CD4-positive, alpha-beta T cell treated with Interleukin-6 at 100 ng/mL for 8 hours (primary cell): ENCODE measurements around the gene SDF2.

Experiments
- DNase-seq: peaks from one replicate; pipeline ENCODE4 v3.0.0-alpha.2; 2020; ENCODE audit warnings: mixed read lengths, low spot score

Gene SDF2, protein sequence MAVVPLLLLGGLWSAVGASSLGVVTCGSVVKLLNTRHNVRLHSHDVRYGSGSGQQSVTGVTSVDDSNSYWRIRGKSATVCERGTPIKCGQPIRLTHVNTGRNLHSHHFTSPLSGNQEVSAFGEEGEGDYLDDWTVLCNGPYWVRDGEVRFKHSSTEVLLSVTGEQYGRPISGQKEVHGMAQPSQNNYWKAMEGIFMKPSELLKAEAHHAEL

DNA sequence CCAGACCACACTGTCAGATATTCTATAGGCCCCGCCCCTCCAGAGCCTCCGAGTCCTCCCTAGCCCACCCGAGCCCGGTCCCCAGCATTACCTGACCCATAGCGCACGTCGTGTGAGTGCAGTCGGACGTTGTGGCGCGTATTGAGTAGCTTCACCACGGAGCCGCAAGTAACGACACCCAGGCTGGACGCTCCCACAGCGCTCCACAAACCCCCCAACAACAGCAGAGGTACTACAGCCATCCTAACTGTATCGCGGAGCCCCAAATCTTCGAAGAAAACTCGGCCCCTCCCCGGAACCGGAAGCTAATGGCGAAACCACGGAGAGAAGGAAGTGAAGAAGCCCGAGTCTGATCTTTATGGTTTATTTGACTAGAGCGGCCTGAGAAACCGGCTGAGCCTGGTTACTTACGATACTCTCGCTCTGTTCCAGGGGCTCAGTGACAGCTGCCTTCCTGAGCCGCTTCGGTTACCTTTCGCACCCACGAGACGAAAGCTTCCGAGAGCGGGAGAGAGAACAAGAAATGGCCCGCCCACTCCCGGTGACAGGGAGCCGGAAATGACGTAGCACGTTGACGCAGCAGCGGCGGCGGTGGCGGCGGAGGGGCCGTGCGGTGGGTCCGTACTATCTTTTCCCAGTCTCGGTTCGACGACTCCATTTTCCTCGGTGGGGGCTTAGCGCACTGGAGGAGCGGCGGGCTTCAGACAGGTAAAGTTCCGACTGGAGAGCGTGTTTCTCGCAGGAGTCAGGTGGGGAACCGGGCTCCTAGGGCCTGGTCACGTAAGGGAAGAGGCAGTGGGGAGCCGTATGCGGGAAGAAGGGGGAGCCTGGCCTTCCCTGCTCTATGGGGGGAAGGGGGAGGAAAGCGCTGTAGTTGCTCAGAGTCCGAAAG lies at the start of gene SDF2, which contains the start of gene SUPT6H:
Gene SDF2, minus strand, starts transcription at position 272 of the 892 bp plus-strand sequence. Its CDS starts 30 bp downstream, at position 242.
Gene SUPT6H, plus strand, starts transcription at position 571 of the 892 bp plus-strand sequence. CDS start 11,197 bp downstream, outside the sequence.
- peak; percentile 87 for DNase-seq

DNA sequence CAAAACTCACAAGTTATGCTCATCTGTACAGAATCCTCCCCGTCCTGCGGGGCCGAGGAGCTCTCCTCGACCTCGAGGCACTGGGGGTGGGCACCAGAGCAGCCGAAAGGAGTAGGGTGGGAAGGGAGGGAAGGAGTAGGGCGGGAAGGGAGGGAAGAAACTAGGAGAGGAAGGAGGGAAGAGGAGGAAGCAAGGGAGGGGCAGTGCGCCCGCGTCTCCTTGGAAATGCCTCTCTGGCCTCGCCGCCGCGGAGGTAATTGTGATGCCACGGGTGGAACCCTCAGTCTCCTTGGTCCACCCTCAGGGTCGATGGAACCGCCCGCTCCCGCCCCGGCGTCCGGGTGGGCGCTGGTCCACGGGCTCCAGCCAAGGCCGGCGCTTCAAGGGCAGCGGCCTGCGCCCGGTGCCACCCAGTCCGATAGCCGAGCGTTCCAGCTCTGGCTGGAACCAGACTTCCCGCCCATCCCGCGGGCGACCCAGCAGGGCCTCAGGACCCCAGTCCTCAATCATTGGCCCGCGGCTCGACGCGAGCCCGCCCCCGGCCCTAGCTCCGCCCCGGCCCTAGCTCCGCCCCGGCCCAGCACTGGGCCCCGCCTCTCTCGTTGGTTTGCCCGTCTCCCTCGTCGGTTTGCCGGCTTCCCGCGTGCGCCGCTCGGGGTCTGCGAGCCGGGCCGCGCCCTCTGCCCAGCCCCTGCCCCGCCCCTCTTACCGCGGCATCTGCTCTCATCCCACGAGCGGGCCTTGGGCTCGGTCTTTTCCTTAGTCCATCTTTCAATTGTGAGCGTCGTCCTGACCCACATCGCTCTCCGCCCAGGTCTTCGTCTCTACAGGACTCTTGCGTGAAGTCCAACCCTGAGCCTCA lies 49.4 kb upstream of the SDF2 start:
- peak; percentile 88 for DNase-seq

DNA sequence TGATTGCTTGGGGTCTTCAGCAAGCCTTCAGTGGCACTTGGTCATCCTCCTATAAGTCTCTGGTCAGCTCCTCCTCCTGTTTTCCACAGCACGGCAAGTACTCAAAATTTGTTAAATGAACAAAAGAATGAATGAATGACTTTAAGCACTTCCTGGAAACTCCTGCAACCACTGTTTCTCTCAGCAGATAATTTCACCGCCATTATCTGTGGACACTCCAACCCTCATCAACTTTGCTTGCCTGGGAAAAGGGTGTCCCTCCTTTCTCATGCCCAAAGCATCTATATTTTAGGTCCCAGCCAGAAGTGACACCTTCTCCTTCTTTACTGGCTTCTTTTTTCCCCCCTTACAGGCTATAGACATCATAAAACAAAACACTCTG lies 45.6 kb upstream of the SDF2 start:
- DNase-seq, result no peak

DNA sequence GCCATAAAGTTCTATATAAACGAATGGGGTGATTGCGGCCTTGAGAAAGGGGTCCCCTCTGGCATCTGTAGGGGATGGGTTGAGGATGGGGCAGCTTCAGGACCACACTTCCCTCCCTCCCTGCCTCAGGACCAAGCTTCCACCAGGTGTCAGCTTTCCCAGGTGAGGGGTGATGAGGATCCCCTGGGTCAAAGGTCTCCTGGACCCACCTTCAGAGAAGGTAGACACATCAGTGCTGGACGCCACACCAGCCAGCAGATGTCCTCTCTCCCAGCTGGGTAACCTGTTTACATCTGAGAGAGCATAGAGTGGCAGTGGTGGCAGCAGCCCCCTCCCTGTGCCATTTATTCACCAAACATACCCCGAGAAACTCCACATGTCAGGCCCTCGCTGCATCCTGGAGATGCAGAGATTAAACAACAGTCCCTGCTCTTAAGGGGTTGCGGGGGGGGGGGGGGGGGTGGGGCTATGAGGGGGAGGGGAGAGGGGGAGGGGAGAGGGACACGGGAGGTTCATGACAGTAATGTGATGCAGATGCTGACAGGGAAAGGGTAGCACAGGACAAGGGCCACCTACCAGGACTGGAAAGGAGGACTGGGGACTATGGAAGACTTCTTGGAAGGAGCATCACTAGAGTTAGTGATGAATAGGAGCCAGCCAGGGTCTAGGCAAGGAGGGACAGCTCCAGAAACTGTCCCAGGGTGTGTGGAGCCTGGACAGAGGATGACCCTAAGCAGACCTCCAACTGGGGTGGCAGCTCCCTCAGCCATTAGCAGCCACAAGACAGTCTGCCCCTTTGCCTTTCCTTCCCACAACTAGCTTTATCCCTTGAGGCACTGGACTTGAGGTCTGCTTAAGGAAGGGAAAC lies 45.0 kb upstream of the SDF2 start:
- no peak for DNase-seq

DNA sequence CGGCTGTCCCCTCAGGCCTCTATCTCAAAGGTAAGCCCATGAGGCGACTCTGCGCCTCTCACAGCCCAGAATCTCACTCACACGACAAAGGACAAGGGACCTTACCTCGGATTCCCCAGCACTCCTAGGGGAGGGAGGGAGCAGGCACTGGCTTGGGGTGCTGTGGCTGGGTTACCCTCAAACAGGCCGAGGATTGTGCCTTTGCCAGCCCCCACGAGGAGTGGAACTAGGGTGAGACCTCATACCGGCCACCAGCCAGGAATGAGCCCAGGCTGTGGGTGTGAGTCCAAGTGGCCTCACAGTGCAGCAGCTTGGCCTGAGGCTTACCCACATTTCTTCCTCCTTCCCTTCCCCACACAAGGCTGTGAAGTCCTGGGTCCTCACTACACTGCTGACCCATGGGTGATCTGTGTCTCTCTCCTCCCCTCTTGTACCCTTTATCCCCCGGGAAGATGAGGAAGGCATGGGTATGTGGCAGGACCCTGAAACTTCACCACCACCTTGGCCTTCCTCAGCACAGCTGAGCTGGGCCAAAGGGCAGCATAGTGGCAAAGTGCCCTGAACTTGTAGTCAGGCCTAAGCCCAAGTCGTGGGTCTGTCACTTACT lies 44.1 kb upstream of the SDF2 start:
- DNase-seq, result no peak

DNA sequence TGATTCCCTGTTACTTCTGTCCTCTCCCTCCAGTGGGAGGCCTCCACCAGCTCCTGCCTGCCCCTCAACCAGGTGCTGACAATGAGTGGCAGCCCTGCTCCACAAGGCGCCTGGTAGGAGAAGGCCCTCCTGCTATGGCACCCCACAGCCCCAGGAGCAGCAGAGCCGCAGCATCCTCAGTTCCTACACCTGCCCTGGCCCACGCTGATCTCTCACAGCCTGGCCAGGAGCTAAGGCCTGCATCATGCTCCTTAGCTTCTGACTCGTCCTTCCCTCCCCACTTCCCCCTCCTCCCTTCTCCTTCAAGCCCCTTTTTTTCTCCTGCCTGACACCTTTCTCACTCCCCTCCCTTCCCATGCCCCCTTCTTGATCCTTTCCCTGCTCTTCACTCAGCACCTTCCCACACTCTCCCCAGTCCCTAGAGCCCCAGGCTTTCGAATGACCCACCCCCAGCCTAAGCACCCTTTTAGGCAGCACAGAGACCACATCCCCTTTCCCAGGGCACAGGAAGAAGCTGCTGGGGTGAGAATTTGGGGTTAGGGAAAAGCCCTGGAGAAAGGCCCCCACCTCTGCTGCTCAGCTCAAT lies 43.5 kb upstream of the SDF2 start:
- no peak for DNase-seq

DNA sequence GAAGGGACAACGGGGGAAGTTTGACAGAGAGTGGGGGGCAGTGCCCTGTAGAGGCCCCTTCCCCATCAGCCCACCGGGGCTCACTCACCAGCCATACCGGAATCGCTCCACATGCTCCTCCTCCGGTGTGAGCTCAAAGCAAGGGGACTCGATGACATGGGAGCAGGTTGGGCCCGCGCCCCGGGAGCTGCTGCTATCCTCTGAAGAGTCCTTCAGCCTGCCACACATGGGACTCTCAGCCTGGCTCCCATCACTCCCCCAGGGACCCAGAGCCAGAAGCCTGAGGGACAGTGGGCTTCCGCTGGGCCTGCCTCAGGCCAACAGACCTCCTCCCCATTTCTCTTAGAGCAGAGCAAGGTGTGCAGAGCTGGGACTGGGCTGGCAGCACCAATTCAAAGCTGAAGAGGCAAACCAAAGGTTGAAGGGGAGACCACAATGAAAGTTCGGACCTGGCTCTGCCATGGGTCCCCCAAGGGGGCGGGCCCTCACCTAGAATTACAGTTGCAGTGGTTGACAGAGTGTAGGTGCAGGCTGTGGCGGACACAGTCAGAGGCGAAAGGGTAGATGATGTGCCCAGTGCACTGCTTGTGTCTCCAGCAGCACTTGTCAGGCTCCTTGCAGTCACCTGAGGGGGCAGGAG lies 42.6 kb upstream of the SDF2 start:
- DNase-seq, result no peak

DNA sequence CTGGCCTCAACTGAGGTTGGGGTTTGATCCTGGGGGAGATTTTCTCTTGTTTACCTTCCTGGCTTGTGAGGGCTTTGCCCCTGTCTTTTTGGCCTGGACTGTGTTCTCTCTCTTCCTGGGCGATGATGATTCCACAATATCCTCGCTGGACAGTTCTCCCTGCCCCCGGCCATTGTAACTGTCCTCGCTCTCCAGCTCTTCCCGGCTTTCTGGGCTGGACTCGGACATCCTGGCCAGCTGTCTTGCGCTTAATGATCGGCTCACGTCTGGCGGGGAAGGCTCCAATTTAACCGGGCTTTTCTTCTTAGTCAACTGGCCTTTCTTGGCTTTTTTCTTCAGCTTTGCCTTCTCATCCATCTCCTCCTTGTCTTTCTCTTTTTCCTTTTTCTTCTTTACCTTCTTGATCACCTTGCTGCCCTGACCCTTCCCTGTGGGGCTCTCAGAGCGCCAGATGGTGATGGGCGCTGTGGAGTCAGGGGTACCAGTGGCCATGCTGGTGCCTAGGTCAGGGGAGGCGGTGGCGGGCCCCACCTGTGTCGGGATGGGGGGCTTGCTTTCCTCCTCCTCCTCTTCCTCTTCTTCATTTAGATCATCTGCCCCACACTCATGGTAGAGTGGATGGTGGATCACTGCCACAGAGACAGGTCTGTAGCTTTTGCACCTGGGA lies 42.0 kb upstream of the SDF2 start:
- DNase-seq, result no peak

DNA sequence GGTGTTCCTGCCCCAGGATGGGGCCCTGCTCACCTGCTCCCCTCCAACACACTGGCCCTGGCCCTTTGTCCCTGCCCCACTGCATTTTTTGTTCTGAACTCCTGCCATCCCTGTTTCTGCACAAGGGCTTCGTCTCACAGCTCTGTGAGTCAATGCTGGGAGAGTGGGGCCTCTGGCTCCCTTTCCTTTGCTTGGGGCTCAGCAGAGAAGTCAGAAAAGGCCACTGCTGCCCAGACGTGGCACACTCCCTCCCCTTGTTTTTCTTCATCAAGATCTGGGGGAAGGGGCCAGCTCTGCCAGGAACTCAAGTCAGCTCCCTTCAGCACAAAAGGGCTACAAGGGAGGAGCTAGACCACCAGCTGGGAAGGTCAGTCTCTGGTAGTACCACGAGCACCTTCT lies 41.0 kb upstream of the SDF2 start:
- DNase-seq, result no peak

DNA sequence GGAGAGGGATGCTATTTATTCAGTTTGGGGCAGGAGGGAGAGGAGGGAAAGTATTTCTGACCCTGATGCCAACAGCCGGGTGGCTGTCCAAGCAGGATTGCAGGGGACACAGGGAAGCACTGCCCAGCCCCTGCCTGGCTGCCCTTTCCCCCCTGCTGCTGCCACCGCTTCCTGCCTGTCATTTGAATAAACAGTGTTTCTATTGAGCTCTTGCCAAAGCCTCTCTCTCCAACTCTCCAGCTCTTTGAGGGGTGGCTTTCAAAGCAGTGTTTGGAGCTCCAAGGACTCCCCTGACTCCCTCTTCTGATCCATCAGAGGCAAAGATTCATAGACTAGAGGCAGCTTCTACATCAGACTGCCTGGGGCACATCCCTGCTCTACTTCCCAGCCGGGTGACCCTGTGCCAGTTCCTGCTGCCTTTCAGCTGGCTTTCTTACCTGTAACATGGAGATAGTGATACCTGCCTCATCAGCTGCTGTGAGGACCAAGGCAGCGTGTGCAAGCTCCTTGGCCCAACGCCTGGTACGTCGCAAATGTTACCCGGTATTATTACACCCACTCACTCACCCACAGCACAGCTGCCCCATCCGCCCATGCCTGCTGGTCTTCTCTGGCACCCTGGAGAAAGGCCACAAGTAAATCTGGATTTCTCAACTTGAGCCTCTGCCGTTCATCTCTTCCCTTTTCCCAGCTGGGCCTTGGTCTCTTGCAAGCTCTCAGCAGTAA lies 40.5 kb upstream of the SDF2 start:
- DNase-seq, result no peak

DNA sequence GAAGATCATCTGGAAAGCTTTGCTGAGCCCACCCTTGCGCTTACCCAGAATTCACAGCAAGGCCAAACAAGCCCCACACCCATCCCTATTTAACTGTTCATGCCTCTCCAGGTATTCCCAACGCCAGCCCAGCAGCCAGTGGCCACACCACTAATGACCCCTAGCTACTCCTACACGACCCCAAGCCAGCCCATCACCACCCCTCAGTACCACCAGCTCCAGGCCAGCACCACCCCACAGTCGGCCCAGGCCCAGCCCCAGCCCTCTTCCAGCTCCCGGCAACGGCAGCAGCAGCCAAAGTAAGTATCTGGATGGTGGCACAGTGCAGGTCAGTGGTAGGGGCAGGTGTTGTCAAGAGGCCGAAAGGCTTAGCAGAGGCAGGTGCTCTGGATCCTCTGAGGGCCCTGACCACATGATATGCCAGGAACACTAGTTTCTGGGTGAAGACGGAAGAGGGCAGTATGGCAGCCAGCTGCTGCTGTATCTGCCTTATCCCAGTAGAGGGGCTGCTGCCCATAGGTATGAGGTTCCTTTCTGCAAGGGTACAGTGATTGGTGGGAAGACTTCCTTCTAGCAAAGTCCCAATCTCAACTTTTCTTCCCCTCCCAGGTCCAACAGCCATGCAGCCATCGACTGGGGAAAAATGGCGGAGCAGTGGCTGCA lies 39.3 kb upstream of the SDF2 start:
- DNase-seq, result no peak

DNA sequence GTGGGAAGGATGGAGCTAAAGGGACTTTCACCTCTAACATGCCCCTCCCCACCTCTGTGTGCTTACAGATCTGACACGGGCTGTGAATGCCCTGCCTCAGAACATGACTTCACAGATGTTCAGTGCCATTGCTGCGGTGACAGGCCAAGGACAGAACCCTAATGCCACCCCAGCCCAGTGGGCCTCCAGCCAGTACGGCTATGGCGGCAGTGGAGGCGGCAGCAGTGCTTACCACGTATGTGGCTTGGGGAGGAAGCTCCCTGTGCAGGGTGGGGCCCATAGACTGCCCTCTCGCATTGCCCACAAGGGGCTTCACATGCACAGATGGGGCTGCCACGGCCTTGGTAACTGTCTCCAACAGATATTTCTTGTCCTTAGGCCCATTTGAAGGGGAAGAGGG lies 38.6 kb upstream of the SDF2 start:
- DNase-seq, result no peak

DNA sequence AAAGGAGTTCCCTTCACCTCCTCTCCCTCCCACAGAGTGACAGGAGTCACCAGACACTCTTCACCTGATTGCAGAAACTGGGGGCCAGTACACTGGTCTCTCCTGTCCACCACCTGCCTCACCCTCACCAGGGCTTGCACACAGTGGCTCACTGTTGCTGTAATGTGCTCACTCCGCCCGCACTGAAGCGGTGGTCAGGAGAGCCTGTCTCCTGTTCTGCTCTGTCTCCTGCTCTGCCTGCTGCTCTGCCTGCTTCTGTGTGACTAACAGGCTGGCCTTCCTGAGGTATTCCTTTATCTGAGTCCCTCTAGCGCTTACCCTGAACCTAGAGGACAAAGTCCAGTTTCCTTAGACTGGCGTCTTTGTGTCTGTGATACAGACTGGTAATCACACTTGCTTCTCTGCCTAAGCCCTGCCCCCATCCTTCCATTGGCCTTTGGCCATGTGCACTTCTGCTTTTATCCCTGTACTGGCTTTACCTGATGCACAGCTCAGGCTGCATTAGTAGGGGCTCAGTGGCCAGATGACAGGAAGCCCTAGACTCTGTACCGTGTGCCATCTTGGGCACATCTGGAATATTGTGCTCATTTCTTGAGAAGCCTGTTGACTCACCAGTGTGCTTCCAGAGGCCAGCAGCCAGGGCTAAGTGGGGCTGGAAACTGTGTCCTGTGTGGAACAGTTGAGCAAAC lies 36.7 kb upstream of the SDF2 start:
- no peak for DNase-seq

DNA sequence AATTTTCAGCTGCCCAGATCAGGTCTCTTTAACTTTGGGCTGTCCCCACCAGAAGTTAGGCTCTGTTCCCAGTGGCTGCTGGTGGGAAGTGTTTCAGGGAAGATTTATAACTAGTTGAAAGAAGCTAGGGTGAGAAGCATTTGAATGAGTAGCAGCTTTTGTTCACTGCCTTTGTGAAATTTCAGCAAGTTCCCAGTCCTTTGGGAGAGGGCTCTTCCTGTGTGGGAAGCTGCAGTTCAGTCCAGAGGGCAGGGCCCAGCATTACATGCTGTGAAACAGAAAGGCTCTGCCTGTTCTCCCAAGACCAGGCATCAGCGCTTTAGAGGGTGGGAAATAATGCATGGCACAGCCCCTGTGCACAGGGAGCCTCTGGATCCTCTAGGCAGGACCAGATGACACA lies 32.2 kb upstream of the SDF2 start:
- no peak for DNase-seq

DNA sequence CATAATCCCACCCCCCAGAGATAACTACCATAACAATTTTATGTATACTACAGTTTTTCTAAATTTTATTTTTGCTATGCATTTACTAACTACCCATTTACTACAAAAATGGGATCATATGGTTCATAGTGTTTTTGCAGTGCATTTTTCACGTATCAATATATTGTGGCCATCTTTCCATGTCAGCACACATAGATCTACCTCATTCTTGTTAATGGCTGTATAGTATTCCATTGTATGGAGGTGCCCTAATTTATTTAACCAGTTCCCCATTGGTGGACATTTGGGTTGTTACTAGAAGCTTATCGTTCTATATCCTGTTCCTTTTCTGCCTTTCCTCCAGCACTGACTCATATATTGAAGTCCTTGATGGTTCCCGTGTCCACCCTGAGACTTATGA lies 27.3 kb upstream of the SDF2 start:
- DNase-seq, result no peak

DNA sequence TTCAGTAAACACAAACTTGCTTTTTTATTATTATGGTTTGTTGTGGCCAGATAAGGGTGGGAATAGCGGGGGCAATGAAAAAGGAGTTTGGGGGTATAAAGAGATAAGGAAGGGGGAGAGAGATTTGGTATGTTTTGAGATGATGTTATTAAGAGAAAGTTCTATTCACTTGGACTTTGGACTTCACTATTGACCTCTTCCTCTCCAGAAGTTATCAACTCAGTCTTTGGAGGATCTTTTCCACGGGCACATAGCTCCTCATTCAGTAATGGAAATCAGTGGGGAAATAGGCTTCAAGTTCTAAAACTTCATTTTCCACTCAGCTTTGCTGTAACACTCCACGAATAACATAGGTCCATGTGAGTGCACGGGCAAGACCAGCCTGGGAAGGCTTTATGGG lies 26.8 kb upstream of the SDF2 start:
- no peak for DNase-seq

DNA sequence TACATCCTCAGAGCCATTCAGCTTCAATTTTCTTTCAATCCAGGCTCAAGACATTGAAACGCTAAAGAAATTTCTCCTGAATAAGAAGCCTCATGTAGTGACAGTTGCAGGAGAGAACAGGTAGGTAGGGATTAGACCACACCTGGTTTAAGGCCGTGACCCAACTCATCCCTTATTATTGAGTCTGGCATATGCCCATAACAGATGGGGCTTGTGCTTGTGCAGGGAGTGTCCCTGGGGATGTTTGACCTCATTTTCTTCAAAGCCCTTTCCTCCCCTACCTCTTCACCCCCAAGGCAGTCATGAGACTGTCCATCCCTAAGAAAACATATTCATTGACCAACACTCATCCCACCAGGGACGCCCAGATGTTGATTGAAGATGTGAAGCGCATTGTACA lies 24.6 kb upstream of the SDF2 start:
- no peak for DNase-seq

DNA sequence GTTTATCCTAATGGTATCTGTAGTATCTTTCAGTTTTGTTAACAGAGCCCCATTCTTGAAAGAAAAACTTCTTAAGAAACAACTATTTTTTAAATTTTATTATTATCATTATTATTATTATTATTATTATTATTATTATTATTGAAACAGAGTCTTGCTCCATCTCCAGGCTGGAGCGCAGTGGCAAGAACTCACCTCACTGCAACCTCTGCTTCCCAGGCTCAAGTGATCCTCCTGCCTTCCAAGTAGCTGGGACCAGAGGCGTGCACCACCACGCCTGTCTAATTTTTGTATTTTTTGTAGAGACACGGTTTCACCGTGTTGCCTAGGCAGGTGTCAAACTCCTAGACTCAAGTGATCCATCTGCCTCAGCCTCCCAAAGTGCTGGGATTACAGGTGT lies 23.7 kb upstream of the SDF2 start:
- no peak for DNase-seq
